Activated CD4-positive, alpha-beta T cell treated with anti-CD3 and anti-CD28 coated beads, Interleukin-2, Interleukin-4, amounts not matched to agents 100 ng/mL and 50 ng/mL, durations not matched to agents 16 hours and 8 hours (primary cell): ENCODE measurements around the gene VPS35L.

Source experiments
- DNase-seq: peaks from one replicate; pipeline ENCODE4 v3.0.0-alpha.2; 2020; ENCODE audit warnings: low spot score

Gene VPS35L

DNA sequence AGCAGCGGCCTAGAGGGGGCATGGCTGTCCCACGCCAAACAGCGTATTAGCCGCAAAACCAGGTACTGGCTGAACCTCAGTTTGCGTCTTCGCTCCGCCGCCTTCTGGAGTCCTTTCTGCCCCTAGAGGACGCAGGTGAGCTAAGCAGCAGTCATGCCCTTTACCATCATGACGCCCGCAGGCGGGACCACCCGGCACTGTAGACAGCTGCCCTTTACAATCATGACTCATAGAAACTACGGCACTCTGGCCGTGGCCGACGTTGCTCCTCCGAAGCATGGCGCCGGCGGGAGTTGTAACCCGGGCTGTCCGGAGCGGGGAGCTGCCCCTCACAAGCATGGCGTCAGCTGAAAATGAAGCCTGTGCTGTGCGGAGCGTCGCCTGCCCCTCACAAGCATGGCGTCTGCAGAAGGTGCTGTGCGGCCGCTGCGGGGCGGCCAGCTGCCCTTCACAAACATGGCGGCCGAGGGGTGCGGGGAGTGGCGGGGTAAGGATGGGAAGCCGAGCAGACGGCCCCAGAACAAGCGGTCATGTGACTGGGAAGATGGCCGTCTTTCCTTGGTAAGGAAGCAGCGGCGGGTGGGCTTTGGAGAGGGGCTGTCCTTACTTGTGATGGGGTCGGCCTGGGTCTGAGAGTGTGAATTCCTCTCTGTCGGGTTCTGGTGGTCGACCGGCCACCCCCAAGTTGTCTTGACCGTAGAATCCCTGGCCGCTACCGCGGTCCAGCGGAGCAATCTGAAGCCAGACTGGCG lies at the start of gene VPS35L:
VPS35L (plus strand) TSS at position 518 of the 752 bp plus-strand sequence; CDS start at position 545, 27 bp downstream.
- peak; percentile 96 for DNase-seq

DNA sequence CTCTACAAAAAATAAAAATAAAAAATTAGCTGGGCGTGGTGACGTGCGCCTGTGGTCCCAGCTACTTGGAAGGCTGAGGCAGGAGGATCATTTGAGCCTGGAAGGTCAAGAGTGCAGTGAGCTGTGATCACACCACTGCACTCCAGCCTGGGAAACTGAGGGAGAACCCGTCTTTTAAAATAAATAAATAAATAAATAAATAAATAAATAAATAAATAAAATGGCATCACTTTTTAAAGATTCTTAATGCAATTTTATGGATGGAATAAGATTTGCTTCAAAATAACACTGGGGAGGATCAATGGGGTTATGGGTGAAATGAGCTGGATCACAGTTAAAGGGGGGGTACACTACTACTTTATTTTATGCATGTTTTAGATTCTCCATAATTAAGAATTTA lies 48.5 kb upstream of the VPS35L start:
- no peak for DNase-seq

DNA sequence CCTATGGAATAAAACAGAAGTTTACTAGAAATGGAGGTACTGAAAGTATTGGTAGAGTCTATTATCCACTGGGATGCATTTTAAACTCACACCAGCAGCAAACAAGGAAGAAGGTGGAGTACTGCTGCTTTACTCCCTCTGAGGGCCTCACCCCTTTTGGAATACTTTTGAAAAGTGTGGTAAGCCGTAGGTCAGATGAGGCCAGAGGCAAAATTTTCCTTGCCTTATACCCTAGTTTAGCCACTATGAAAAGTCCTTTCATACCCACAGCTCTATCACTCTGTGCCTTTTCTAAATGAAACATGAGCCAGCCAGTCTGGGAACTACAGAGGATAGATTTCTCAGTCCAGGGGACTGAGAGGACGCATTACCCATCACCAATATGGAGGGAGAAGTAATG lies 47.6 kb upstream of the VPS35L start:
- DNase-seq = no peak

- DNase-seq = no peak
These were observed 43.2 kb upstream of the VPS35L start for GRCh38 chr16:19512297-19512696.

DNA sequence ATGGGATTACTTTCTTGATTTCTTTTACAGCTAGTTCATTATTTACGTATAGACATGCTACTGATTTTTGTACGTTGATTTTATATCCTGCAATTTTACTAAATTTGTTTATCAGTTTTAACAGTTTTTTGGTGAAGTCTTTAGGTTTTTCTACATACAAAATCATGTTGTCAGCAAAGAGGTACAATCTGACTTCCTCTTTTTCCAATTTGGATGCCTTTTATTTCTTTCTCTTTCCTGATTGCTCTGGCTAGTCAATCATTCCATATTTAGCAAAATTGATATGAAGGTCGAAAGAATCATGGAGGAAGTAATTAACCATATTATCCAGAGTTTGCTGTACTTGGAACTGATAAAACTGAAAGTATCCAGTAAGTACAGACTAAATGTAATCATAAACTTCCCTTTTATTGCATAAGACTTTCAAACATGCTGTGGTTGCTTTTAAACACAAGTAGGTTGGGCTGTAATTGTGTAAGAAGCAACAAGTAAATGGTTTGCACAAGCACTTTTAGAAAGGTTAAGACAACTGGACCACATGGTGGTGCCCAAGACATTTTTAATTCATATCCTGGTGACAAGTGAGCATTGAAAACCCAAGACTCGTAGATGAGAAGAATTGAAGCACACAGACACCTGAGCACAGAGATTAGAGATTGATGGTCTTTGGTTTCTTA lies 42.0 kb upstream of the VPS35L start:
- no peak for DNase-seq

GRCh38 chr16:19515757-19516156 lies 39.7 kb upstream of the VPS35L start:
- DNase-seq = no peak

- DNase-seq = peak; percentile 74
These were observed 37.9 kb upstream of the VPS35L start for GRCh38 chr16:19517424-19518089.

GRCh38 chr16:19518388-19518787 lies 37.1 kb upstream of the VPS35L start:
- DNase-seq = no peak

- peak; percentile 25 for DNase-seq
These were observed 34.6 kb upstream of the VPS35L start for GRCh38 chr16:19520861-19521331.

DNA sequence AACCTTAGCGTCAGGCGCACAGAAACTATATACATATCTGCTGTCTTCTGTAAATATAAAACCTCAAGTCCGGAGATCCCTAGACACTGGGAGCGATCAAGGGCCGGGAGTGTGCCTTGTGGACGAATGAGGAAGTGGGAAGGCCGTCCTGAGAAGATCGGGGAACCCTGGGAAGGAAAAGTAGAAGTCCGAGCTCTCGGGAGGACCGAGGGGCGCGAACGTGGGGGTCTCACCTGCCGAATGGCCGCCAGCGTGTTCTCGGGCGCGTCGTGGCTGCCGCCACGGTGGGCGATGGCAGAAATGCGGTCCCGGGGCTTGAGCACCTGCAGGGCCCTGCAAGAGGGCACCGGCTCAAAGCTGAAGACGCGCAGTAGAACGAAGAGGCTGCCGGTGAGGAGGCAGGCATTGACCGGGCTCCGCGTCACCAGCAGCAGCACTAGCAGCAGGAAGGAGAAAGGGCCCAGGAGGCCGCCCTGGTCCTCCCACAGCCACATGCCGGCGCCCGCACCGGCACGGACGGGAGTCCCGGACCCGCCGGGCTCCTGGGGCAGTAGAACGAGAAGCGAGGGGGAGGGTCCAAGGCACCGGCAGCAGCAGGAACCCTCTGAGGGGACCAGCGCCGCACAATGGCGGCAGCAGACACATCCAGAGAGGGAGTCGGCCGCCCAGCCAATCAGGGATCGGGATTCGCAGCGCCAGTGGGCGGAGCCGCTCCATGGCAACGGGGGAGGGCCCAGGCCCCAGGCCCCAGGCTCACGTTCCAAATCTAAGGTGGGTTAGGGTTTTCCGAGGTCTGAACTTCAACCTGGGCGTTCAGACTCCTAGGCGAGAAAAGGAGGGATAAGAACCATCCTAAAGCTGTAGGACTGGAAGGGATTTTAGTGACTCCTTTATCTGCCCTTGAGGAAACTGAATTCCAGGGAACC lies 33.8 kb upstream of the VPS35L start, which contains the start of gene GDE1:
GDE1 (minus strand) TSS at position 628 of the 926 bp plus-strand sequence; CDS start at position 494, 134 bp downstream.
- peak; percentile 95 for DNase-seq

DNA sequence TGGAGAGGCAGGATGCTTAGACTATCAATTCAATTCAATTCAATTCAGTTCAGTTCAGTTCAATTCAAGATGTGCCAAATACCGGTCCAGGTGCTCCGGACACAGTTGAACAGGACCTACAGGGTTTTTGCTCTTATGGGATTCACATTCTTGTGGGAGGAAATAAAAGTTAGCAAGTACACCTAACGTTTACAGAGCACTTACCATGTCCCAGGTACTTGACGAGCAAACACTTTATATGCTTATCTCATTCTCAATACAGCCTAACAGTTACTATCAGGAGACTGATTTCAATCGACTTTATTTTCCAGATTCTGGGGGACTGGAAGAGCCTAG lies 33.1 kb upstream of the VPS35L start:
- DNase-seq = no peak

- DNase-seq = no peak
These were observed 32.7 kb upstream of the VPS35L start for GRCh38 chr16:19522760-19523159.

GRCh38 chr16:19523184-19523558 lies 32.3 kb upstream of the VPS35L start:
- no peak for DNase-seq

- DNase-seq = peak; percentile 97
These were observed 31.7 kb upstream of the VPS35L start, which contains the start of gene CCP110 for GRCh38 chr16:19523559-19524355. Gene CCP110 (plus strand): TSS chr16:19523942. CDS start chr16:19527882, 3,940 bp downstream.

GRCh38 chr16:19524356-19524615 lies 31.2 kb upstream of the VPS35L start:
- no peak for DNase-seq

GRCh38 chr16:19524616-19525384 lies 30.7 kb upstream of the VPS35L start:
- DNase-seq = no peak

DNA sequence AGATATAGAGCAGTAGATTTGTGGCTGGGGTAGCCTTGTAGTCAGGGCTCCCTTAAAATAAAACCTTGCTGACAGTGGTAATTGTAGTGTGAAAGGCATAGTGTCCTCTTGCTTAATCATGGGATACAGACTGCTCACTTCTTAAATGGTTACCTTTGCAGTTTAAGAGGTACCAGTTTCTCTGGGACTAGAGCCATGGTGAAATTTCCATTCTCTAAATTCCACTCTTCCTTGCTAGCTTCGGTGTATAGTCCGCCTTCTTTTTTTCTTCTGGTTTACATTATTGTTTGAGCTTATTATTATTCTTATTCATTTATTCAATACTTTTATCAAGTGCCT lies 30.1 kb upstream of the VPS35L start:
- DNase-seq = no peak

- DNase-seq = no peak
These were observed 28.3 kb upstream of the VPS35L start for GRCh38 chr16:19527161-19527560.

GRCh38 chr16:19528666-19529065 lies 26.8 kb upstream of the VPS35L start:
- DNase-seq = no peak

DNA sequence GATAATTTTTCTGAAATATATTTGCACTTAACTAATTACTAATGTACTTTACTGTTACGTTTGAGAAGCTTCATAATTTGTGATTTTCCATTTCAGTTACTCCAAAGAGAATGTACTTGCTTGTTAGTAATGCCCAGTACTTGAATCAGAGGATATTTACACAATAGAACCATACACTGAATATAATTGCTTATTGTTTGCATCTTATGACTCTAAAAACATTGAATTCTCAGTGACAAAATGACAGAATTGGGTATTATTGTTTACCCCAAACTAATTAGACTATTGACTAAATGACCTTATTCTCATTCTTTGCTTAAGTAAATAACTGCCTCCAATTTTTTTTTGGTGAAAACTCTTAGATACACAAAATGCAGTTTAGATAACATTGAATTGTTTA lies 22.9 kb upstream of the VPS35L start:
- DNase-seq = no peak
